ENCODE results near the gene PPP1R2. TPM values are rescaled to one million over a fixed set of nuclear protein-coding genes. Genes with fewer than 3 reads are reported as not detected.
"Not testable (repeated sequence)": the region's sequence is repeated elsewhere in the genome, so short reads cannot be mapped to it uniquely, and the experiment has no call there.

PPP1R2 gene
- total RNA-seq: 10 to 100 TPM; 44.7 to 52.4 (median 46.7) TPM
- 31.1 TPM for polyA plus RNA-seq
- long read RNA-seq, donor 1, transcript PPP1R2-206 (6 exons, 3,450 nt): major isoform, 243 of 265 reads
- long read RNA-seq, donor 1, transcript PPP1R2-203 (5 exons, 839 nt): minor isoform, 8 of 265 reads
- long read RNA-seq, donor 1, partial matches to known transcripts: 1 of 265 reads
- long read RNA-seq, donor 1, other reads (novel, unspliced or antisense): 12 of 265 reads
- long read RNA-seq, donor 2, transcript PPP1R2-206 (6 exons, 3,450 nt): major isoform, 78 of 86 reads
- long read RNA-seq, donor 2, partial matches to known transcripts: 1 of 86 reads
- long read RNA-seq, donor 2, other reads (novel, unspliced or antisense): 4 of 86 reads
- long read RNA-seq, donor 3, transcript PPP1R2-206 (6 exons, 3,450 nt): major isoform, 550 of 595 reads
- long read RNA-seq, donor 3, partial matches to known transcripts: 8 of 595 reads
- long read RNA-seq, donor 3, other reads (novel, unspliced or antisense): 31 of 595 reads
- long read RNA-seq, donor 4, transcript PPP1R2-206 (6 exons, 3,450 nt): major isoform, 96 of 101 reads
- long read RNA-seq, donor 4, partial matches to known transcripts: 0 of 101 reads
- long read RNA-seq, donor 4, other reads (novel, unspliced or antisense): 3 of 101 reads

- H3K9me3 ChIP-seq (ENCODE audit: control insufficient read depth, low read length): no peaks in the 10 kb centered on the region
- peak within 1 kb of the TSS; percentile 92 for H3K27ac ChIP-seq (ENCODE audit: low read length)
- DNase-seq: peak; percentile 94 to 97 (median 97)
- peak within 1 kb of the TSS; percentile 66 for H3K4me3 ChIP-seq (ENCODE audit: low read length)
- peaks cover 10% of the 10 kb centered on the region for H3K4me1 ChIP-seq (ENCODE audit: control insufficient read depth, insufficient read depth, low read length)
- under 1% methylated on average over 95 of the region's 95 CpGs for WGBS
- no peaks in the 10 kb centered on the region for H3K27me3 ChIP-seq (ENCODE audit: control insufficient read depth, insufficient read depth)
- ATAC-seq: peak; percentile 92 to 95
- intact Hi-C loops (cut with DNase I): no loop called here
These were observed at the start of gene PPP1R2 for GRCh38 chr3:195542698-195543499. PPP1R2 (minus strand) TSS chr3:195543325; CDS start chr3:195543025, 300 bp downstream.

- ATAC-seq (no peak), DNase-seq (no peak)
- no peaks in the 10 kb centered on the region for H3K9me3 ChIP-seq (ENCODE audit: control insufficient read depth, low read length)
- WGBS: 61% methylated on average over 2 of the region's 2 CpGs
- intact Hi-C loops (cut with DNase I): no loop called here
- H3K4me3 ChIP-seq (ENCODE audit: low read length): no peak overlapping the region
- H3K27me3 ChIP-seq (ENCODE audit: control insufficient read depth, insufficient read depth): no peaks in the 10 kb centered on the region
- H3K4me1 ChIP-seq (ENCODE audit: control insufficient read depth, insufficient read depth, low read length): peaks cover 2% of the 10 kb centered on the region
- H3K27ac ChIP-seq (ENCODE audit: low read length): no peak overlapping the region
These were observed 48.7 kb upstream of the PPP1R2 start for GRCh38 chr3:195591852-195592251.

GRCh38 chr3:195591220-195591619 is 48.1 kb upstream of the PPP1R2 start:
- WGBS: 68% methylated on average over 6 of the region's 6 CpGs
- Histone ChIP-seq H3K27me3 (ENCODE audit: control insufficient read depth, insufficient read depth) (no peaks in the 10 kb centered on the region), H3K27ac (ENCODE audit: low read length) (no peak overlapping the region), H3K4me3 (ENCODE audit: low read length) (no peak overlapping the region), H3K4me1 (ENCODE audit: control insufficient read depth, insufficient read depth, low read length) (peaks cover 2% of the 10 kb centered on the region), H3K9me3 (ENCODE audit: control insufficient read depth, low read length) (no peaks in the 10 kb centered on the region)
- DNase-seq: no peak
- no peak for ATAC-seq
- intact Hi-C loops (cut with DNase I): no loop called here

- DNase-seq; H3K27ac ChIP-seq (ENCODE audit: low read length); ATAC-seq; H3K9me3 ChIP-seq (ENCODE audit: control insufficient read depth, low read length); H3K4me1 ChIP-seq (ENCODE audit: control insufficient read depth, insufficient read depth, low read length); H3K27me3 ChIP-seq (ENCODE audit: control insufficient read depth, insufficient read depth); intact Hi-C loops (cut with DNase I); H3K4me3 ChIP-seq (ENCODE audit: low read length): not testable (repeated sequence)
- WGBS: 96% methylated on average over 2 of the region's 2 CpGs
These were observed 47.3 kb upstream of the PPP1R2 start for GRCh38 chr3:195590381-195590780.

GRCh38 chr3:195589796-195590195 is 46.7 kb upstream of the PPP1R2 start:
- H3K4me1 ChIP-seq (ENCODE audit: control insufficient read depth, insufficient read depth, low read length); H3K27ac ChIP-seq (ENCODE audit: low read length); H3K27me3 ChIP-seq (ENCODE audit: control insufficient read depth, insufficient read depth); intact Hi-C loops (cut with DNase I); DNase-seq; ATAC-seq; H3K9me3 ChIP-seq (ENCODE audit: control insufficient read depth, low read length); H3K4me3 ChIP-seq (ENCODE audit: low read length): not testable (repeated sequence)
- 35% methylated on average over 6 of the region's 6 CpGs for WGBS

DNA sequence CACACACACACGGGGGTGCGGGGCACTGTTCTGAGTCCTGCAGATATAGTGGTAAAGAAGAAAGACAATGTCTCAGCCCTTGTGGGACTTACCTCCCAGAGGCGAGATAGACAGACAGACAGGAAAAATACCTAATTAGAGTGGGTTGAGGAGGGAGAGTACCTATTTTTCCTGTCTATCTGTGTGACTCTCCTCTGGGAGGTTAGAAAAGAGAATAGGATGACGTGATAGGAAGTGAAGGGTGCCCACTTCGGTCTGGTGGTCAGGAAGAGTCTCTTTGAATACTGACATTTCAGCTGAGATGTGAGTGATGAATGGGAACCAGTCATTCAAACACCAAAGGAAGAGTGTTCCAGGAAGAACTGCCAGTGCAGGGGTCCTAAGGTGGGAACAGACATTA is 44.7 kb upstream of the PPP1R2 start:
- WGBS: 76% methylated on average over 5 of the region's 5 CpGs
- no peak for DNase-seq
- Histone ChIP-seq H3K4me1 (ENCODE audit: control insufficient read depth, insufficient read depth, low read length) (no peaks in the 10 kb centered on the region), H3K4me3 (ENCODE audit: low read length) (no peak overlapping the region), H3K27ac (ENCODE audit: low read length) (no peak overlapping the region), H3K9me3 (ENCODE audit: control insufficient read depth, low read length) (no peaks in the 10 kb centered on the region), H3K27me3 (ENCODE audit: control insufficient read depth, insufficient read depth) (no peaks in the 10 kb centered on the region)
- ATAC-seq: no peak
- intact Hi-C loops (cut with DNase I): no loop called here

DNA sequence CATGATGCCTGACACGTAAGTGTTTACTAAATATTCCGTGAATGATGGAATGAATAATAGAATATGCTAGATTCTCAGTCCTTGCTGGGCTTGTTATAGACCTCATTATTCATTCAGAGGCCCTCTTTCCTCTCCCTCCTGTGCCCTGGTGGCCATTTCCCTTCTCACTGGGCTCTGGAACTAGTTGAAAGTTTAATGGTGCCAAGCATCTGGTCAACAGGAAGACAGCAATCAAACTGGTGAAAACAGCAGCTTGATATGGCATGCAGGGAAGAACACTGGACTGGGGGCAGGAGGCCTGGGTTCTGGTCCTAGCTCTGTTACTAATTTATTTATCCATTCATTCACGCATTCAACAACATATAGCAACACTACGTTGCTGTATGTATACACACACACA is 44.3 kb upstream of the PPP1R2 start:
- no peak for ATAC-seq
- WGBS: 84% methylated on average over 4 of the region's 4 CpGs
- no peak for DNase-seq
- Histone ChIP-seq H3K9me3 (ENCODE audit: control insufficient read depth, low read length) (no peaks in the 10 kb centered on the region), H3K27ac (ENCODE audit: low read length) (no peak overlapping the region), H3K4me1 (ENCODE audit: control insufficient read depth, insufficient read depth, low read length) (no peaks in the 10 kb centered on the region), H3K27me3 (ENCODE audit: control insufficient read depth, insufficient read depth) (no peaks in the 10 kb centered on the region), H3K4me3 (ENCODE audit: low read length) (no peak overlapping the region)
- intact Hi-C loops (cut with DNase I): no loop called here

DNA sequence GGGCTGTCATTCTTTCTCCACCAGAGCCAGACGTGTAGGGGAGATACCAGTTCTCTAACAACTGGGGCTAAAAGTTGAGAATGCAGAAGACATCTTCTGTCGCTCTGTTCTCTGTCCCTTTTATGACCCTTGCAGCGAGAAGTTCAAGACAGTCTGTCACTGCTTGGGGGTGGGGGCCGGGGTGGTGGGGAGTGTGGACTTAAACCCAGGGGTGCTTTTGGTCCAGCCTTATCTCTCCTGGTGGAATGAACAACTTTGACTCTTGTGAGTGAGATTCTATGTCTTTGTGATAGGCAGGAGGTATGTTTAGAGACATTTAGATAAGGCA is 41.4 kb upstream of the PPP1R2 start:
- ATAC-seq: no peak
- intact Hi-C loops (cut with DNase I): no loop called here
- Histone ChIP-seq H3K9me3 (ENCODE audit: control insufficient read depth, low read length) (no peaks in the 10 kb centered on the region), H3K27me3 (ENCODE audit: control insufficient read depth, insufficient read depth) (no peaks in the 10 kb centered on the region), H3K4me3 (ENCODE audit: low read length) (no peak overlapping the region), H3K27ac (ENCODE audit: low read length) (no peak overlapping the region), H3K4me1 (ENCODE audit: control insufficient read depth, insufficient read depth, low read length) (peaks cover 4% of the 10 kb centered on the region)
- DNase-seq: no peak
- 46% methylated on average over 4 of the region's 4 CpGs for WGBS

DNA sequence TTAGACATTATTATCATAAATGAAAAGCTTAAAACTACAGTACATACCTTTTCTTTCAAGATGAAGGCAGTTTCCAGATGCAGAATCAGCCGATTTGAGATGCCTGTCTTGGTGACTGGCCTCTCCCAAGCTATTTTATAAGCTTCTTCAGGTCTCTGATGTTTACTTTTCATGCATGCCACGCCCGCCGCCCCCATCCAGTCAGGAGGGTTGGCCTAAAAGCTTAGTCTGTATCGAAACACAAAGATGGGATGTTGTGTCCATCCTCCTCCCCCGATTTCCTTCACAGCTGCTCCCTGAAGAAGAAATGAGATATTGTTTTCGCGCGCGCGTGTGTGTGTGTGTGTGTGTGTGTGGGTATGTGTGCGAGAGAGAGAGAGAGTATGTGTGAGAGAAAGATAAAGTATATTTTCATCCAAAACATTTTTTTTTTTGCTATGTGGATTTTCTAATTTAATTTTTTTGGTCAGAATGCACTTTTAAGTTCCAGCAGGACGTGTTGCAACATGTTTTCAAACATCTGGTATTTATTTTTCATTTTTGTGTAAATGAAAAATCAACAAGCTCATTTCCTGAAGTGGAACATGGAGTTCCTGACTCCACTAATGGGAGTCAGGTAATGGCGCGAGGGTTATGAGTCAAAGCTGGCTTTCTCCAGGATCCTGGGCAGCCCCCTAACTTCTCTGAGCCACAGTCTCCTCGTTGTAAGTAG is 40.9 kb upstream of the PPP1R2 start, which contains the start of gene APOD:
Gene APOD (minus strand): TSS at position 110 of the 712 bp plus-strand sequence. CDS start 4,479 bp downstream, outside the sequence.
- Histone ChIP-seq H3K27ac (ENCODE audit: low read length) (peak within 1 kb of the TSS; percentile 48), H3K27me3 (ENCODE audit: control insufficient read depth, insufficient read depth) (no peaks in the 10 kb centered on the region), H3K4me1 (ENCODE audit: control insufficient read depth, insufficient read depth, low read length) (peaks cover 4% of the 10 kb centered on the region), H3K9me3 (ENCODE audit: control insufficient read depth, low read length) (no peaks in the 10 kb centered on the region), H3K4me3 (ENCODE audit: low read length) (peak within 1 kb of the TSS; percentile 4)
- 28% methylated on average over 16 of the region's 16 CpGs for WGBS
- intact Hi-C loops (cut with DNase I): no loop called here
- DNase-seq: peak in 1 of 3 donors; percentile 83
- ATAC-seq: peak; percentile 39 to 69

- DNase-seq: no peak
- Histone ChIP-seq H3K27ac (ENCODE audit: low read length) (peak overlapping the region; percentile 39), H3K4me3 (ENCODE audit: low read length) (no peak overlapping the region), H3K4me1 (ENCODE audit: control insufficient read depth, insufficient read depth, low read length) (peaks cover 4% of the 10 kb centered on the region), H3K9me3 (ENCODE audit: control insufficient read depth, low read length) (no peaks in the 10 kb centered on the region), H3K27me3 (ENCODE audit: control insufficient read depth, insufficient read depth) (no peaks in the 10 kb centered on the region)
- intact Hi-C loops (cut with DNase I): no loop called here
- 70% methylated on average over 9 of the region's 9 CpGs for WGBS
- no peak for ATAC-seq
These were observed 39.8 kb upstream of the PPP1R2 start for GRCh38 chr3:195582947-195583346.

Measured in right cardiac atrium (tissue), 5 donors.